Erythroblast (primary cell): ENCODE results near the gene KIRREL1.

Experiments
- GATA1 ChIP-seq: IDR thresholded peaks from 2 replicates; pipeline ENCODE4 v1.6.1; 2011; ENCODE audit warnings: low read depth, mild to moderate bottlenecking, control low read depth, low read length, moderate library complexity
- POLR2A ChIP-seq: IDR thresholded peaks from 2 replicates; pipeline ENCODE4 v1.6.1; 2011; ENCODE audit warnings: mild to moderate bottlenecking, low read length

GRCh38 chr1:158148468-158148867 is 155.0 kb downstream of the KIRREL1 start:
- no peak for TF ChIP-seq POLR2A
- TF ChIP-seq GATA1, result no peak
